T-helper 9 cell (primary cell): ENCODE data around the gene PIGU.
"Not testable (repeated sequence)": the region's sequence is repeated elsewhere in the genome, so short reads cannot be mapped to it uniquely, and the experiment has no call there.

Experiments
- DNase-seq: peaks from one replicate; pipeline ENCODE4 v3.0.0-alpha.2; 2020
- total RNA-seq, 2 donors: gene quantifications; one replicate each; lab custom pipeline; 2026; lab: John Stamatoyannopoulos, UW

Gene PIGU
- total RNA-seq = 4.8 to 16.4 reads per million in 2 donors

GRCh38 chr20:34676642-34677373, at the start of gene PIGU:
PIGU (minus strand) TSS chr20:34677092; CDS start chr20:34677085, 7 bp downstream.
- DNase-seq = peak; percentile 91

- DNase-seq = no peak
Measured at GRCh38 chr20:34724172-34724571, 47.3 kb upstream of the PIGU start.

- not testable (repeated sequence) for DNase-seq
Measured at GRCh38 chr20:34722560-34722959, 45.7 kb upstream of the PIGU start.

- DNase-seq = no peak
Measured at GRCh38 chr20:34720266-34720665, 43.4 kb upstream of the PIGU start.

- DNase-seq = not testable (repeated sequence)
Measured at GRCh38 chr20:34719242-34720017, 42.5 kb upstream of the PIGU start.

GRCh38 chr20:34717230-34718095, 40.6 kb upstream of the PIGU start:
- DNase-seq = no peak

- no peak for DNase-seq
Measured at GRCh38 chr20:34716921-34717229, 40.0 kb upstream of the PIGU start.

- no peak for DNase-seq
Measured at GRCh38 chr20:34715384-34715783, 38.5 kb upstream of the PIGU start.

GRCh38 chr20:34713944-34714515, 37.1 kb upstream of the PIGU start:
- DNase-seq = not testable (repeated sequence)

GRCh38 chr20:34713194-34713943, 36.5 kb upstream of the PIGU start:
- no peak for DNase-seq

GRCh38 chr20:34712525-34713192, 35.8 kb upstream of the PIGU start:
- no peak for DNase-seq

GRCh38 chr20:34711813-34712430, 35.0 kb upstream of the PIGU start:
- no peak for DNase-seq

- no peak for DNase-seq
Measured at GRCh38 chr20:34710861-34711574, 34.1 kb upstream of the PIGU start.

GRCh38 chr20:34710568-34710839, 33.6 kb upstream of the PIGU start:
- no peak for DNase-seq

GRCh38 chr20:34709831-34710567, 33.1 kb upstream of the PIGU start:
- DNase-seq = no peak

GRCh38 chr20:34709044-34709830, 32.3 kb upstream of the PIGU start:
- DNase-seq = peak; percentile 80

- DNase-seq = peak; percentile 36
Measured at GRCh38 chr20:34708621-34709043, 31.7 kb upstream of the PIGU start.

GRCh38 chr20:34706912-34707784, 30.3 kb upstream of the PIGU start:
- DNase-seq = no peak
